ENCODE measurements around the gene HIBADH.
A peak's percentile ranks its signal among the peaks of the same experiment; 100 is the strongest.

- TF ChIP-seq CTCF (IDR thresholded peaks at IDR 0.05) (peak in 3 of 6 experiments; percentile 21 to 43 (median 22)), POLR2A (IDR thresholded peaks at IDR 0.05) (peak; percentile 88 to 97)
Observed at GRCh38 chr7:27662490-27663205, at the start of gene HIBADH.

All from thyroid gland (tissue), 4 donors.